ENCODE data around the gene MAPRE2.

- TF ChIP-seq CTCF (IDR thresholded peaks at IDR 0.05) (no peak), POLR2A (IDR thresholded peaks at IDR 0.05) (no peak), EP300 (IDR thresholded peaks at IDR 0.05) (no peak)
Measured at GRCh38 chr18:35097763-35098162, 56.5 kb downstream of the MAPRE2 start.
